Body of pancreas (tissue), 4 donors: ENCODE measurements around the gene GARIN1A.

ENCODE experiments used
- POLR2A ChIP-seq, 3 donors: fragments of 450-650 bp; IDR thresholded peaks; one replicate each; pipeline ENCODE4 v1.6.1; 2016; ENCODE audit warnings: antibody characterized with exemption in 3 of 3, mild to moderate bottlenecking in 2 of 3
- TF ChIP-seq, protein P1 (sequence below), 7 experiments: fragments of 450-650 bp in 4 of 7; fragments of 200-600 bp in 3 of 7; sonication (generic) in 3 of 7; IDR thresholded peaks; one replicate each; pipeline ENCODE4 v1.5.1; 2016 to 2019; ENCODE audit warnings: antibody characterized with exemption in 7 of 7

DNA sequence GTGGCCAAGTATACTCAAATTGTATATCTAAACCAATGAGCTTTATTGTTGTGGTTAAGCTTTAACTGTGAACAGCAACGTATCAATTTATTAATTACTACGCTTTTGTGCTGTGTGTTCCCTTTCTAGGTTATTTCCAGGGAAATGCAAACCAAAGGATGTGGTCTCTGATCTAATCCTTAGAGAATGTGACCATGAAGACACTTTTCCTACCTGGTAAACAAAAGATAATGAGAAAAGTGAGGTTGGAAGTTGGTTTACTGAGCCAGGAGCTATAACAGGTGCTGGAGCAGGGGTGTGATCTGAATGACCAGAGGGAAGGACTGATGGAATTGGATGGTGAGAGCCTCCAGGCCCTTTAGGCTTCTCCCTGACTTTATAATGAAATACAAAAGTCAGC, 41.7 kb downstream of the GARIN1A start:
- TF ChIP-seq, protein P1, sequence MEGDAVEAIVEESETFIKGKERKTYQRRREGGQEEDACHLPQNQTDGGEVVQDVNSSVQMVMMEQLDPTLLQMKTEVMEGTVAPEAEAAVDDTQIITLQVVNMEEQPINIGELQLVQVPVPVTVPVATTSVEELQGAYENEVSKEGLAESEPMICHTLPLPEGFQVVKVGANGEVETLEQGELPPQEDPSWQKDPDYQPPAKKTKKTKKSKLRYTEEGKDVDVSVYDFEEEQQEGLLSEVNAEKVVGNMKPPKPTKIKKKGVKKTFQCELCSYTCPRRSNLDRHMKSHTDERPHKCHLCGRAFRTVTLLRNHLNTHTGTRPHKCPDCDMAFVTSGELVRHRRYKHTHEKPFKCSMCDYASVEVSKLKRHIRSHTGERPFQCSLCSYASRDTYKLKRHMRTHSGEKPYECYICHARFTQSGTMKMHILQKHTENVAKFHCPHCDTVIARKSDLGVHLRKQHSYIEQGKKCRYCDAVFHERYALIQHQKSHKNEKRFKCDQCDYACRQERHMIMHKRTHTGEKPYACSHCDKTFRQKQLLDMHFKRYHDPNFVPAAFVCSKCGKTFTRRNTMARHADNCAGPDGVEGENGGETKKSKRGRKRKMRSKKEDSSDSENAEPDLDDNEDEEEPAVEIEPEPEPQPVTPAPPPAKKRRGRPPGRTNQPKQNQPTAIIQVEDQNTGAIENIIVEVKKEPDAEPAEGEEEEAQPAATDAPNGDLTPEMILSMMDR (IDR thresholded peaks at IDR 0.05): no peak
- TF ChIP-seq POLR2A (IDR thresholded peaks at IDR 0.05): no peak
